Type B pancreatic cell (in vitro differentiated cells): ENCODE results near the gene CCDC127. TPM values are rescaled to one million over a fixed set of nuclear protein-coding genes. Genes with fewer than 3 reads are reported as not detected.
A peak's percentile ranks its signal among the peaks of the same experiment; 100 is the strongest.
"Not testable (repeated sequence)": the region's sequence is repeated elsewhere in the genome, so short reads cannot be mapped to it uniquely, and the experiment has no call there.

Experiments used
- DNase-seq: peaks from one replicate; pipeline ENCODE4 v3.0.0; 2021; ENCODE audit warnings: mixed read lengths; ENCODE audit not compliant: unreplicated experiment; ENCODE audit errors: extremely low spot score
- H3K27ac Mint-ChIP-seq: 2 replicates; pipeline ENCODE4 v1.8.0; 2021; ENCODE audit warnings: mild to moderate bottlenecking, mixed read lengths
- H3K27me3 Mint-ChIP-seq: 2 replicates; pipeline ENCODE4 v1.8.0; 2021; ENCODE audit warnings: mixed read lengths
- H3K36me3 Mint-ChIP-seq: 2 replicates; pipeline ENCODE4 v1.8.0; 2021; ENCODE audit warnings: mixed read lengths
- H3K4me1 Mint-ChIP-seq: one replicate; pipeline ENCODE4 v1.8.0; 2021; ENCODE audit warnings: mixed read lengths; ENCODE audit not compliant: unreplicated experiment
- H3K4me3 Mint-ChIP-seq: 2 replicates; pipeline ENCODE4 v1.8.0; 2021; ENCODE audit warnings: mild to moderate bottlenecking, mixed read lengths
- H3K9me3 Mint-ChIP-seq: 2 replicates; pipeline ENCODE4 v1.8.0; 2021; ENCODE audit warnings: mixed read lengths
- CTCF ChIP-seq: fragments of 200-600 bp; sonication (generic); conservative IDR thresholded peaks from 2 replicates; pipeline ENCODE4 v1.5.0; 2021; ENCODE audit warnings: antibody characterized with exemption, mild to moderate bottlenecking
- total RNA-seq: library from RNA; stranded (reverse); gene quantifications from 2 replicates; pipeline ENCODE4 v1.2.1, GENCODE V29; 2021; ENCODE audit warnings: low replicate concordance

Gene CCDC127
- total RNA-seq, 1 donor from 2014 or later: 10.8 TPM

GRCh38 chr5:167511-167910 lies 50.4 kb downstream of the CCDC127 start:
- Mint-ChIP-seq H3K27me3 (no peaks in the 10 kb centered on the region), H3K9me3 (no peaks in the 10 kb centered on the region), H3K27ac (no peak overlapping the region), H3K4me1 (peaks cover 4% of the 10 kb centered on the region), H3K36me3 (peaks cover 10% of the 10 kb centered on the region), H3K4me3 (no peak overlapping the region)
- DNase-seq: no peak
- TF ChIP-seq CTCF: no peak

- Mint-ChIP-seq H3K27ac (no peak overlapping the region), H3K9me3 (no peaks in the 10 kb centered on the region), H3K4me3 (no peak overlapping the region)
Observed at GRCh38 chr5:166441-167372, 51.2 kb downstream of the CCDC127 start.

GRCh38 chr5:164783-165182 lies 53.2 kb downstream of the CCDC127 start:
- Mint-ChIP-seq H3K27ac (peak overlapping the region; percentile 19), H3K36me3 (peaks cover 10% of the 10 kb centered on the region)
- not testable (repeated sequence) for DNase-seq, H3K9me3 Mint-ChIP-seq, H3K27me3 Mint-ChIP-seq, H3K4me1 Mint-ChIP-seq, H3K4me3 Mint-ChIP-seq

More at GRCh38 chr5:166441-167372, 51.2 kb downstream of the CCDC127 start:
- H3K36me3 Mint-ChIP-seq: peaks cover 10% of the 10 kb centered on the region
- peaks cover 4% of the 10 kb centered on the region for H3K4me1 Mint-ChIP-seq
- no peak for DNase-seq
- no peaks in the 10 kb centered on the region for H3K27me3 Mint-ChIP-seq
- TF ChIP-seq CTCF: no peak

- H3K27me3 Mint-ChIP-seq: no peaks in the 10 kb centered on the region
- no peaks in the 10 kb centered on the region for H3K9me3 Mint-ChIP-seq
Observed at GRCh38 chr5:164244-164643, 53.7 kb downstream of the CCDC127 start.

GRCh38 chr5:163841-164240 lies 54.1 kb downstream of the CCDC127 start:
- H3K9me3 Mint-ChIP-seq: no peaks in the 10 kb centered on the region
- peaks cover 4% of the 10 kb centered on the region for H3K4me1 Mint-ChIP-seq
- H3K36me3 Mint-ChIP-seq: peaks cover 10% of the 10 kb centered on the region
- no peak for TF ChIP-seq CTCF
- H3K27me3 Mint-ChIP-seq: no peaks in the 10 kb centered on the region
- no peak overlapping the region for H3K4me3 Mint-ChIP-seq
- peak overlapping the region; percentile 19 for H3K27ac Mint-ChIP-seq
- DNase-seq: no peak

More at GRCh38 chr5:164244-164643, 53.7 kb downstream of the CCDC127 start:
- Mint-ChIP-seq H3K4me1 (peaks cover 4% of the 10 kb centered on the region), H3K27ac (peak overlapping the region; percentile 19), H3K4me3 (no peak overlapping the region), H3K36me3 (peaks cover 10% of the 10 kb centered on the region)
- DNase-seq: no peak
- TF ChIP-seq CTCF: no peak

GRCh38 chr5:163338-163620 lies 54.7 kb downstream of the CCDC127 start:
- Mint-ChIP-seq H3K4me3 (no peak overlapping the region), H3K27ac (no peak overlapping the region), H3K27me3 (no peaks in the 10 kb centered on the region), H3K9me3 (no peaks in the 10 kb centered on the region), H3K4me1 (no peaks in the 10 kb centered on the region), H3K36me3 (peaks cover 10% of the 10 kb centered on the region)
- no peak for DNase-seq
- no peak for TF ChIP-seq CTCF
